A673 (cell line): ENCODE measurements around the gene OR56B1.

Source experiments
- EZH2 ChIP-seq: fragments of 200-600 bp; sonication (generic); IDR thresholded peaks from 2 replicates; pipeline ENCODE4 v1.6.1; 2017; ENCODE audit warnings: borderline replicate concordance, low read depth, mild to moderate bottlenecking, mixed read lengths, antibody characterized with exemption, low read length; ENCODE audit not compliant: poor library complexity, severe bottlenecking
- TF ChIP-seq, protein P1 (sequence below): fragments of 300-800, 200-600 bp; sonication (generic); conservative IDR thresholded peaks from 2 replicates; pipeline ENCODE4 v1.5.1; 2017; ENCODE audit warnings: low read depth, mild to moderate bottlenecking, antibody characterized with exemption, low read length, moderate library complexity, mixed read lengths

DNA sequence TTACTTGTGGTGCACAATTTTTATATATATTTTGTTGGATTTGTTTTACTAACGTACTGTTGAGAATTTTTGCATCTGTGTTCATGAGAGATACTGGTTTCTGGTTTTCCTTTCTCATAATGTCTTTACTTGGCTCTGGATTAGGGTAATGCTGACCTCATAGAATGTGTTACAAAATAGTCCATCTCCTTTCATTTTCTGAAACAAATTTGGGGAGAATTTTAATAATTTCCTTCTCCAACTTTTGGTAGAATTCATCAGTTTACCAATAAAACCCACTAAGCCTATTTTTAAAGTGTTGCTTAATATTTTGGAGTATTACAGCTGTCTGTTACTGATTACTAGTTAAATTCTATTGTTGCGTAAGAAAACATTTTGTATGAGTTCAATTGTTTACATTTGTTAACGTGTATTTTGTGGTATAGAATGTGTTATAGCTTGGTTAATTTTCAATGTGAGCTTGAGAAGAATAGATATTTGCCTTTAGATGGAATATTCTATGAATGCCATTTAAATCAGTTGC lies 35.1 kb upstream of the OR56B1 start:
- TF ChIP-seq, protein P1, sequence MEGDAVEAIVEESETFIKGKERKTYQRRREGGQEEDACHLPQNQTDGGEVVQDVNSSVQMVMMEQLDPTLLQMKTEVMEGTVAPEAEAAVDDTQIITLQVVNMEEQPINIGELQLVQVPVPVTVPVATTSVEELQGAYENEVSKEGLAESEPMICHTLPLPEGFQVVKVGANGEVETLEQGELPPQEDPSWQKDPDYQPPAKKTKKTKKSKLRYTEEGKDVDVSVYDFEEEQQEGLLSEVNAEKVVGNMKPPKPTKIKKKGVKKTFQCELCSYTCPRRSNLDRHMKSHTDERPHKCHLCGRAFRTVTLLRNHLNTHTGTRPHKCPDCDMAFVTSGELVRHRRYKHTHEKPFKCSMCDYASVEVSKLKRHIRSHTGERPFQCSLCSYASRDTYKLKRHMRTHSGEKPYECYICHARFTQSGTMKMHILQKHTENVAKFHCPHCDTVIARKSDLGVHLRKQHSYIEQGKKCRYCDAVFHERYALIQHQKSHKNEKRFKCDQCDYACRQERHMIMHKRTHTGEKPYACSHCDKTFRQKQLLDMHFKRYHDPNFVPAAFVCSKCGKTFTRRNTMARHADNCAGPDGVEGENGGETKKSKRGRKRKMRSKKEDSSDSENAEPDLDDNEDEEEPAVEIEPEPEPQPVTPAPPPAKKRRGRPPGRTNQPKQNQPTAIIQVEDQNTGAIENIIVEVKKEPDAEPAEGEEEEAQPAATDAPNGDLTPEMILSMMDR = no peak
- TF ChIP-seq EZH2 = no peak
